ENCODE data around the gene MXI1.

Gene MXI1

GRCh38 chr10:110267276-110267675 is 59.9 kb downstream of the MXI1 start:
- H3K27me3 ChIP-seq (ENCODE audit: insufficient read depth, poor library complexity, severe bottlenecking): no peaks in the 10 kb centered on the region
- TF ChIP-seq GABPA (IDR thresholded peaks at IDR 0.05; ENCODE audit: low read depth): no peak
- TF ChIP-seq CTCF (IDR thresholded peaks at IDR 0.05; ENCODE audit: insufficient read depth, low read length): no peak
- TF ChIP-seq REST (IDR thresholded peaks at IDR 0.05; ENCODE audit: insufficient replicate concordance, low read depth): no peak
- no peak for TF ChIP-seq SPI1 (IDR thresholded peaks at IDR 0.05; ENCODE audit: borderline replicate concordance, low read depth)
- no peak for TF ChIP-seq POLR2AphosphoS5 (IDR thresholded peaks at IDR 0.05; ENCODE audit: low read depth)
- no peak overlapping the region for H3K27ac ChIP-seq (replicated peaks)
- H3K4me3 ChIP-seq (replicated peaks; ENCODE audit: insufficient read depth, low read length): no peak overlapping the region
- no peak for DNase-seq (ENCODE audit: low read depth in 1 of 2, low spot score in 1 of 2)

GRCh38 chr10:110268442-110268841 is 61.0 kb downstream of the MXI1 start:
- TF ChIP-seq REST (IDR thresholded peaks at IDR 0.05; ENCODE audit: insufficient replicate concordance, low read depth) (no peak), CTCF (IDR thresholded peaks at IDR 0.05; ENCODE audit: insufficient read depth, low read length) (no peak), SPI1 (IDR thresholded peaks at IDR 0.05; ENCODE audit: borderline replicate concordance, low read depth) (no peak), GABPA (IDR thresholded peaks at IDR 0.05; ENCODE audit: low read depth) (no peak), POLR2AphosphoS5 (IDR thresholded peaks at IDR 0.05; ENCODE audit: low read depth) (no peak)
- Histone ChIP-seq H3K27ac (replicated peaks) (no peak overlapping the region), H3K27me3 (ENCODE audit: insufficient read depth, poor library complexity, severe bottlenecking) (no peaks in the 10 kb centered on the region), H3K4me3 (replicated peaks; ENCODE audit: insufficient read depth, low read length) (no peak overlapping the region)
- no peak for DNase-seq (ENCODE audit: low read depth in 1 of 2, low spot score in 1 of 2)

GRCh38 chr10:110268971-110269370 is 61.6 kb downstream of the MXI1 start:
- Histone ChIP-seq H3K4me3 (replicated peaks; ENCODE audit: insufficient read depth, low read length) (no peak overlapping the region), H3K27ac (replicated peaks) (no peak overlapping the region), H3K27me3 (ENCODE audit: insufficient read depth, poor library complexity, severe bottlenecking) (no peaks in the 10 kb centered on the region)
- DNase-seq (ENCODE audit: low read depth in 1 of 2, low spot score in 1 of 2): no peak
- TF ChIP-seq SPI1 (IDR thresholded peaks at IDR 0.05; ENCODE audit: borderline replicate concordance, low read depth) (no peak), REST (IDR thresholded peaks at IDR 0.05; ENCODE audit: insufficient replicate concordance, low read depth) (no peak), GABPA (IDR thresholded peaks at IDR 0.05; ENCODE audit: low read depth) (no peak), CTCF (IDR thresholded peaks at IDR 0.05; ENCODE audit: insufficient read depth, low read length) (no peak), POLR2AphosphoS5 (IDR thresholded peaks at IDR 0.05; ENCODE audit: low read depth) (no peak)
